Measurements from ENCODE around the gene STMN1.

- no peak for TF ChIP-seq POLR2A (IDR thresholded peaks at IDR 0.05)
- TF ChIP-seq, protein P1, sequence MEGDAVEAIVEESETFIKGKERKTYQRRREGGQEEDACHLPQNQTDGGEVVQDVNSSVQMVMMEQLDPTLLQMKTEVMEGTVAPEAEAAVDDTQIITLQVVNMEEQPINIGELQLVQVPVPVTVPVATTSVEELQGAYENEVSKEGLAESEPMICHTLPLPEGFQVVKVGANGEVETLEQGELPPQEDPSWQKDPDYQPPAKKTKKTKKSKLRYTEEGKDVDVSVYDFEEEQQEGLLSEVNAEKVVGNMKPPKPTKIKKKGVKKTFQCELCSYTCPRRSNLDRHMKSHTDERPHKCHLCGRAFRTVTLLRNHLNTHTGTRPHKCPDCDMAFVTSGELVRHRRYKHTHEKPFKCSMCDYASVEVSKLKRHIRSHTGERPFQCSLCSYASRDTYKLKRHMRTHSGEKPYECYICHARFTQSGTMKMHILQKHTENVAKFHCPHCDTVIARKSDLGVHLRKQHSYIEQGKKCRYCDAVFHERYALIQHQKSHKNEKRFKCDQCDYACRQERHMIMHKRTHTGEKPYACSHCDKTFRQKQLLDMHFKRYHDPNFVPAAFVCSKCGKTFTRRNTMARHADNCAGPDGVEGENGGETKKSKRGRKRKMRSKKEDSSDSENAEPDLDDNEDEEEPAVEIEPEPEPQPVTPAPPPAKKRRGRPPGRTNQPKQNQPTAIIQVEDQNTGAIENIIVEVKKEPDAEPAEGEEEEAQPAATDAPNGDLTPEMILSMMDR (IDR thresholded peaks at IDR 0.05) = no peak
These were observed 14.6 kb downstream of the STMN1 start for GRCh38 chr1:25891606-25892005.
